HG02870 (cell line): ENCODE measurements around the gene KIF13A.
"Not testable (repeated sequence)": the region's sequence is repeated elsewhere in the genome, so short reads cannot be mapped to it uniquely, and the experiment has no call there.

Experiments
- ATAC-seq: cut with Tn5 transposase; IDR thresholded peaks from one replicate; pipeline ENCODE4 v1.9.1; 2021; ENCODE audit warnings: mild to moderate bottlenecking, moderate library complexity; ENCODE audit not compliant: unreplicated experiment

The KIF13A gene

DNA sequence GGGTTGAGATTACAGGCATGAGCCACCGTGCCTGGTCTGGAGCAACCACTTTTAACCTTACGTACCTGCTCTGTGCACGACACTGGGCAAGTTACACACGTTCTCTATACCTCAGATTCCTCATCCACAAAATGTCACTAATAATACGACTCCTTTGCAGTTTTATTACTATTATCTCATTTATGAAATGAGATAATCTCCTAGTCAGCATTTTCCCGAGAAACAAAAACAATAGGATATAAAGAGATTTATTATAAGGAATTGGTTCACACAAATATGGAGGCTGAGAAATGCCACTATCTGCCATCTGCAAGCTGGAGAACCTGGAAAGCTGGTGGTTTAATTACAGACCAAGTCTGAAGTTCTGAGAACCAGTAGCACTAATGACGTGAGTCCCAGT, 12.0 kb upstream of the KIF13A start:
- no peak for ATAC-seq

DNA sequence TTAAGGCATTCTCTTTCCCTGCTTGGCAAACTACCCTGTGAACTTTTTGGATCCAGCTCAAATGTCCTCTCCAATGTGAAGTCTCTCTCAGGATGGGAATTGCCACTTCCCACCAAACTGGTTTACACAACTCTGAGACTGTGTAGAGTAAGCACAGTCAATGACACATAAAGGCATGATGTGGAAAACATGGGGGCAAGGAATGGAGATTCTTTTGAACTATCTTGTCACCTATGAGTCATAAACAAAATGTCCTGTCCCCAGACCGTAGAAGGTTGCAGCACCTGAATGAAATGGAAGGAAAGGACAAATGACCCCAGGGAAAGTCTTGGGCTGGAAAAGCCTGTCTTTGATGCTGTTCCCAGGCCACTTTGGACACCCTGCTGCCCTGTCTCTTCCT, 11.0 kb upstream of the KIF13A start:
- ATAC-seq: no peak

DNA sequence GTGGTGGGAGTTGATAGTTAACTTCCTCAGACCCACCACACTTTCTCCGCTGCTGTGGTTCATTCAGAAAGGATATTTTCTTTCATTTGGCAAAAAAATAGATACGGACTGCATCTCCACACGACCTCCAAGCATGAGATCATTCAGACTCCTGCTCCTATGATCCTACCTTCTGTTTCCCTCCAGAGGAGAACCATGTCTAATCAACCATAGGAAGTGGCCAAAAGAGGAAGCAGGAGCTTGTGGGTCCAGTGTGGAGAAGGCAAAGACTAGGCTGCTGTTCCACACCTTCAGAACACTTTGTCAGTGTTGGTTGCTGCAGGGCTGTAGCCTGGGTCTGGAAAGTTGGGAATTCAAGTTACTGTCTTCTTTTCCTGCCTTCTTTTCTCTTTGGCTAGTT, 10.6 kb upstream of the KIF13A start:
- ATAC-seq: no peak

DNA sequence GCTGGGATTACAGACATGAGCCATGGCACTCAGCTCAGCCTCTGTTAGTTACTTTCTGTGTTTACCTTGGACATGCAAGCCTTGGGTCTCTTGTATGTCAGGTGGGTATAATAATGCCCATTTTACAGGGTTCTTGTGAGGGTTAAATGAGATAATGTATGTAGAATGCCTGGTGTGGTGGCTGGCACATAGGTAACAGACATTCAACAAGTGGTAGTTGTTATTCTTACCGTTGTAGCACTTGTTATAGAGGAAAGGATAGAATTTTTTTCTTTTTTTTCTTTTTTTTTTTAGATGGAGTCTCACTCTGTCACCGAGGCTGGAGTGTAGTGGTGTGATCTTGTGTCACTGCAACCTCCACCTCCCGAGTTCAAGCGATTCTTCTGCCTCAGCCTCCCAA, 8.0 kb upstream of the KIF13A start:
- ATAC-seq: no peak

DNA sequence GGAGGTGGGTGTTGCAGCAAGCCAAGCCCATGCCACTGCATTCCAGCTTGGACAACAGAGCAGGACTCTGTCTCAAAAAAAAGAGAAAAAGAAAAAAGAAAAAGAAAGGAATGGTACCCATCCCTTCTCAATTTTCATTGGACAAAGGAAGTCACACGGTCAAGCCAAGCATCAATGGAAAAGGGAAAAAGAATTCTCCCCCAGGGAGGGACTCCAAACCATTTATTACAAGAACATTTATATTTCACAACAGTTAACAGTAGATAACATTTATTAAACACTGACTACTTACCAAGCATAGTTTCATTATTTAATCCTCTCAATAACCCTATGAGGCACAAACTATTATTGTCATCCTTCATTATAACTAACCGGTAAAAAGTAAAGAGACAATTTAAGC, 6.6 kb upstream of the KIF13A start:
- no peak for ATAC-seq

DNA sequence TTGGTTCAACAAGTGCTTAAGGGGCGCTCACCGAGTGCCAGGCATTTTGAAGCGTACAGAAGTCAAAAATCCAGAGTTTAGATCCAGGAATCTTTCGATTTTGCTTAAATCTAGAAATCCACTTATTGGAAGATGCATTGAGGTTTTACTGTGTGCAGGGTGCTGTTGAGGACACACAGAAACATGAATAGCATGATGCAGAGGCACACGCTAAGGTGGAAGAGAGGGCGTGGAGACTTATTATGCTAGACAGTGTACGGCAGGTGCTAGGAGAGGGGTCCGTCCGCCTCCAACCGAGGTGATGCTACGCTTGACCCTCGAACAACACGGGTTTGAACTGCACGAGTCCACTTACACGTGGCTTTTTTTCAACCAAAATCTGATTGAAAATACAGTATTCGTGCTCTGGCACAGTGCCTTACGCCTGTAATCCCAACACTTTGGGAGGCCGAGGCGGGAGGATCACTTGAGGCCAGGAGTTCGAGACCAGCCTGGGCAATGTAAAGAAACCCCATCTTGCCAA, 1.0 kb upstream of the KIF13A start:
- ATAC-seq: no peak

DNA sequence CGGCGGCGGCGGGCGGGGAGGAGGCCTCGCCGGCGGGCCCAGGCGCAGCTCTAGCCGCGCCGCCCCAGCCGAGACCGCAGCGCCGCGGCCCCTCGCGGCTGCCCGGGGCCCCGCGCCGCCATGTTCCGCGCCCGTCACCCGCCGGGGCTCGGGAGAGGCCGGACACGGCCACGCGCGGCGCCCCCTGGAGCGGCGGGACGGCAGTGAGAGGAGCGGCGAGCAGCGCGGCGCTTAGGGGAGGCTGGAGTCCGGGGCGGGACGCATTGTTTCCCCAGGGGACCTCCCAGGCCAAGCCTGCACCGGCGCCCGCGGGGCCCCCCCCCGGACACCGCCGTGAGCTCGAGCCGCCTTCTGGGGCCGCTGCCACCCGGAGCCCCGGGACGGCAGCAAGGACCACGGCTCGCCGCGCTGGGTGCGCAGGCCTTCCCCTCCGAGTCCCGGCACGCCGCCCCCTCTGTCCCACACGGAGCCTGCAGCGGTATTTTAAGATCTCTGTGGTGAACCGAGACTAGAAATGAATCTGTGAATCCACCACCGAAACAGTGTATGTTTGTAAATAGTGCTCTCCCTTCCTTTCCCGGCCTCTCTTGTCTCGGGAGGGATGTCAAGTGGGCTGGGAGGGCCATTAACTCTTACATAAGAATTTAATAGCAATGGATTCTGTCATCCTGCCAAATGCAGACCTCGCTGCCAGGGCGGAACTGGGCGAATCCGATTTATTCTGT, 424 bp upstream of the KIF13A start:
- ATAC-seq: peak; percentile 89

DNA sequence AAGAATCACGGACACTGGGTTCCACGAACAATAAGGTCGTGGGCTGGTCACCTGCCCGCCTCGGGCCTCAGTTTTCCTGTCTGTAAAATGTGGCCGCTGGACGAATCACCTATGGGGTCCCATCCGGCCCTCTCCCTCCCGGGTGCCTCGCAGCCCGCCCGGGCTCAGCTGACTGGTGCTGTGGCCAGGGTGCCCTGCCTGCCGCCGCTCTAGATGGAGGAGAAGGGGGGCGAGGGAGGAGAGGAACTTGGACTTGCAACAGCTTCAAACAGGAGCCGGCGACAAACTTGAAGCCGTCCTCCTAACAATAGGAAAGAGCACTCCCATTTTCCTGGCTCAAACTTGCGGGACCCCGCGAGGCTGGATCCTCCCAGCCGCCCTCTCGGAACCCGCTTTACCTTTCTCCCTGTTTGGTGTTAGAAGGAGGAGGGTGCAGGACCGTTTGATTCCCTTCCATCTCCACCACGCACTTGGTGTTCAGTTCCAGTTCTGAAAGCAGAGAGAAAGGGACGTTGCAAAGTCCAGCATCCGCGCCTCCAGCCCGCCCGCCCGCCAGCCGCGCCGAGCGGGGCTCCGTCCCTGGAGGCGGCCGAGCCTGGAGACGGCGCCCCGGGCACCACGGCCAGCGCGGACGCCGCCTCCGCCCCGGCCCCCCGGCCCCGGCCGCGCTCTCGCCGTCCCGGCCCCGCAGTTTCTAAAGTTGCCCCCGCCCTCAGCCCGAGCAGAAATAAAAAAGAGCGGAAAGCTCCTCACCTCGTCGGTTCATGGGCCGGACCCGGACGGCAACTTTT, 584 bp downstream of the KIF13A start:
- ATAC-seq: peak; percentile 10

DNA sequence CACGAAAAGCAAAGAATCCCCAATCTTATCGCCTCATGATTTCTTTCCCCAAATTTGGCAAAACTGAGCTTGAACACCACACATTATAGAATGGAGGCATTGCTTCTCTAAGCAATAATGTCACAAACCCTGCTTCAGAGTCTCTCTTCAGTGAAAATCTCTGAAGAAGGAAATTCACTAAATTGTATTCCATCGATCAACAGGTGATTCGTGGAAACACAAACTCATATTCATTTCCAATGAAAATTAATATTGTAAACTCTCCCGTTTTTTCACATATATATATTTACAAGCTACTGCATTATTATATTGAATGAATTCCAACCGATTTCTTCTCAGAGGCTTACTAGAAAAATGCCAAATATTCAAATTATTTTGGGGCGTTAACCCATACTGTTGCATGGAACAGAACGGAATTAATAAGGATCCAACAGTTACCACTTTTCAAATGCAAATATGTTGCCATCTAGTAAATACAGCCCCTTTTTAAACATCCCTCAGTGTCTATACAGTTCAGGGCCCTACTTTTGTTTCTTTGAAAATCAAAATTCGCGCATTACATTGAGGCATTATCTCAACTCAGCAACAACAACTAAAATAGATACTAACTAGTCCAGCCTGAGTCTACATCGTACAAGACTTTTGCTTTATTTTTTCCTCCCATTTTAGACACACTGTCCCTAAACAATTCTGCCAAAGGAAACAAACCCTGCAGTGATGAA, 1.3 kb downstream of the KIF13A start:
- no peak for ATAC-seq

DNA sequence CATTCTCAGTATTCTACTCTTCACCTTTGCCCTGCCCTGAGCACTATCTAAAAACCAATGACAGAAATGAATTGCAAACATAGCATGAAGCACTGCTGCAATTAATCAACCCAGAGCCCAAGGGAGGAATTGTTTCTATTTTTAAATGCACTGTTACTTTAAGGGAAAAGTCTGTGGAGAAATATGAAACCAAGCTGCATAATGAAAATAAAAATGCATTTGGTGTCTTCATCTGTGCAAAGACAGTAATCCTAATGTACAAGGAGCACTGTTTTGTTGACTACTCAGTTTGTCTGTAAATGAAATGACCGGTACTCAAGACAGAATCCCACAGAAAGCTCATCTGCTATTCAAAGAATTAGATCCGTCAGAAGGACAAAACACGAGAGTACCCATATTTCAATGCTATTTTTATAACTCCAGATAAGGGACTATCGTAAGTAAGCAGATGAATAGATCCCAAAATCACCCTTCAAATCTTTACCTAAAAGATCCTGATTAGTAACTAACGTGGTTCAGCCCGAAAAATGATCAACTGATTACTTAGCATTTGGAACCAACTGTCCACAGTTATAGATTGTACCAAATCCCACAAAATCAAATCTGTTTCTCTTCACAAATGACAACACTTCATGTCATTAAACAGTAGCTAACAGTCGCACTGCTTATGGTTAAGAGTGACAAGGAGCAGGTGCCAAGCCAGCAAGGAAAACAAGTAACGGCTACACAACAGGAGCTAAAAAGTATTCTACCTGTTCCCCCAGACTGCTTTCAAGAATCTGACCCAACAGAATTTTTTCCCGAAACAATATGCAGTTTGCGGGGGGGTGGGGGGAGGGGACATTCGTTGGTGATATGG, 2.4 kb downstream of the KIF13A start:
- no peak for ATAC-seq

DNA sequence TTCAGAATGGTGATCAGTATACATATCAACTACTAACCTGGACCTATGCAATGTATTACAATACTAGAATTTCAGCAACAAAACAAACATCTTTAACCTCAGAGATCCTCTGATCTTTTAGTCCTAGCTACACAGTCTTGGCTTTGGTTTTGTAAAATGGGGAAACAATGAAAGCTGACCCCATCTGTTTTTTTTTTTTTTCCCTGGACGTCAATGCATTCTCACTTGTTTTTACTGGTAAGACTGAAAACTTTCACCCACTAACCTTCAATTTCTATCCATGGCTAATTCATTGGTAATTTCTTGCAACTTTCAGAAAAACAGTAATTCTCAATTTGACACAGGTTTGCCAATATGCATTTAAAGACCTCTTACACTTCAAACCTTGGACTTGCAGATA, 3.0 kb downstream of the KIF13A start:
- ATAC-seq: no peak

DNA sequence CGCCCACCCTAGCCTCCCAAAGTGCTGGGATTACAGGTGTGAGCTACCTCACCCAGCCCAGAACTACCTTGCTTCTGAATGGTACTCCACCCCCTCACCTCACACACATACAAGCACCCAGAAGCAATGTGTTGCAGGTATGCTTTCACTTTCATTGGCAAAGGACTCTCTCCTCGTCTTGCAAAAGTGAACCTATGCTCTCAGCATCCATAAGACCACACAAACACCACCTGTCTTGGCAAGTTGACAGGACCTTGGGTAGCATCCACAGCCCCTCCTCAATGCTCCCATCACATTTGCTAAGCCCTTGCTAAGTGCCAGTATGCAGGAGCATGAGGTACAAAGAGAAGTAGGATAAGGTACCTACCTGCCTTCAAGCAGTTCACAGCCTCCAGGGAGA, 3.7 kb downstream of the KIF13A start:
- ATAC-seq: no peak

DNA sequence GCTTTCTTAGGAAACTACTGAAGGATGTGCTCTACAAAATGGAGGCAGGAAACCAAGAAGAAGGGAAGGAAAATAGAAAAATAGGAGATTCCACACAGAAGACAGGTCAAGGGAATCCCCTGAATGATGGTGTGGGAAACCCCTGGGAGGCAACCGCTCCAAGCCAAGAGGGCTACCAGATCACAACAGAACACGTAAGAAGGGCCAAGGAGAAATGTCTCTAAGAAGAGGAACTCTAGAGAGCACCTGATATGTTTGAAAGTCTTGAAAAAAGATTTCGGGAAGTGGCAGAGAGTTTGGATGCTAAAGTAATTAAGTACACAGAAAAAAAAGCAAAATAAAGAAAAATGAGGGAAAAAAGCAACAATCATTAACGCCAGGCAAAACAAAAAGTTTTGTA, 7.1 kb downstream of the KIF13A start:
- ATAC-seq: no peak

DNA sequence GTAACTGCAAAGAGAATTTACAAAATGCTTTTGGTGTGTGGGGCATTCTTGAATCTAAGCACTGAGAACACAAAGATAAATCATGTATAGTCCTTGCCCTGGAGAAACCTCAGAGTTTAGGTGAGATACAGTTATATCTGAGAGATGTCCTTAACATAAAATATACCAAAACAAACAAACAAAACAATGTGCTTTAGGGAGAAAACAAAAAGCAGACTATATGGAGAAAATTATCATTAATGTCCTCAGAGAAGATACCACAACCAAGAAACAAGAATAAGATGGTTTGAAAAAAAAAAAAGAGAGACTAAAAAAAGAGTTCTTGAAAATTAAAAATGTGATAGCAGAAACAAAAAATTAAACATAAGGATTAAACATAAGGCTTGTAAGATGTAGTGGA, 8.0 kb downstream of the KIF13A start:
- ATAC-seq: no peak

DNA sequence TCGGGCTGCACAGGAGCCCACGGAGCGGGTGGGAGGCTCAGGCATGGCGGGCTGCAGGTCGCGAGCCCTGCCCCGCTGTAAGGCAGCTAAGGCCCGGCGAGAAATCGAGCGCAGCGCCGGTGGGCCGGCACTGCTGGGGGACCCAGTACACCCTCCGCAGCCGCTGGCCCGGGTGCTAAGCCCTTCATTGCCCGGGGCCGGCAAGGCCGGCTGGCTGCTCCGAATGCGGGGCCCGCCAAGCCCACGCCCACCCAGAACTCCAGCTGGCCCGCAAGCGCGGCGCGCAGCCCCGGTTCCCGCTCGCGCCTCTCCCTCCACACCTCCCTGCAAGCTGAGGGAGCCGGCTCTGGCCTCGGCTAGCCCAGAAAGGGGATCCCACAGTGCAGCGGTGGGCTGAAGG, 11.2 kb downstream of the KIF13A start:
- ATAC-seq: not testable (repeated sequence)

DNA sequence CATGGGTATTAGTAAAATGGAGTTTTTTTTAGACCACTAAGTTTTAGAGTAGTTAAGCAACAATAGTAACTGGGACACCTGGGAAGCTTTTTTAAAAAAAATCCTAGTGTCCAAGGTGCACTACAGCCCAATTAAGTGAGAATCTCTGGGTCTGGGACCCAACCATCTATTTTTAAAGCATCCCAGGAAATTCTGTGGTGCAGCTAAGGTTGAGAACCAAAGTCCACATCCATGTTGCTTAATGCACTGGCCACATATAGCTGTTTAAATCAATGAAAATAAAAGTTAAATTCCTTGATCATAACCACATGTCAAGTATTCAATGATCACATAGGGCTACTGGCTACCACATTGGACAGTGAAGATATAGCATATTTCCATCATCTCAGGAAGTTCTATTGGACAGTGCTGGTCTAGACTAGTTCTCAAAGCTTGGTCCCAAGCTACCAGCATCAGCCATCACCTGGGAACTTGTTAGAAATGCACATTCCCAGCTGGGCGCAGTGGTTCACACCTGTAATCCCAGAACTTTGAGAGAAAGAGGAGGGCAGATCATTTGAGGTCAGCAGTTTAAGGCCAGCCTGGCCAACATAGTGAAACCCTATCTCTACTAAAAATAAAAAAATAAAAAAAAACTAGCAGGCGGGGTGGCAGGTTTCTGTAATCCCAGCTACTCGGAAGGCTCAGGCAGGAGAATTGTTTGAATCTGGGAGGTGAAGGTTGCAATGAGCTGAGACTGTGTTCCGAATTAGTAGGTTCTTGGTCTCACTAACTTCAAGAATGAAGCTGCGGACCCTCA, 12.7 kb downstream of the KIF13A start:
- no peak for ATAC-seq

DNA sequence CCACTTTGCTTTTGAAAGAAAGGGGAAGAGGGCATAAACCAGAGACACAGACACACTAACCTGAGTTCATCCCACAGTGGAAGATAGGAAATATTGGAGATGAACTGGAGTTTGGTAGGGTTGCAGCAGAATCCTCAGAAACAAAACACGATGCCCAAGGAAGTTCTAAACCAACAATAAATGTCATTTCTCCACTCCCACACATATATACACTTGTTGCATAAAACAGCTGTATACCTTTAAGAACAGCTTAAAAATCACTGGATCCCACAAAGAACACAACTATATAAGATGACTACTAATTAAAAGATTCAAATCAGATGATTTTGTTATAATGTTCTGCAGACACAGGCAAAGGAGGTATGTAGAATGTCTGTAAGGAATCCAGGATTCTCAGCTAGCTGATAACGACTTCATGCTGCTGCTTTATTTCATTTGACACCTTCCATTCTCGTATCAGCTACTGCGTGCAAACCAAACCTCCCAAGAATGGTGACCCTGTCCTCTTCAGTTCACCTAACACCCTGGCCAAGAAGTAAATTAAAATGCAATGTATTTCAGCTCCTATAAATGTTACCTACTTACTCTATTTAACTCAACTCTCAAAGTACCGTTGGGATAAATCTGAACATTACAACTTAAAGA, 14.3 kb downstream of the KIF13A start:
- no peak for ATAC-seq

DNA sequence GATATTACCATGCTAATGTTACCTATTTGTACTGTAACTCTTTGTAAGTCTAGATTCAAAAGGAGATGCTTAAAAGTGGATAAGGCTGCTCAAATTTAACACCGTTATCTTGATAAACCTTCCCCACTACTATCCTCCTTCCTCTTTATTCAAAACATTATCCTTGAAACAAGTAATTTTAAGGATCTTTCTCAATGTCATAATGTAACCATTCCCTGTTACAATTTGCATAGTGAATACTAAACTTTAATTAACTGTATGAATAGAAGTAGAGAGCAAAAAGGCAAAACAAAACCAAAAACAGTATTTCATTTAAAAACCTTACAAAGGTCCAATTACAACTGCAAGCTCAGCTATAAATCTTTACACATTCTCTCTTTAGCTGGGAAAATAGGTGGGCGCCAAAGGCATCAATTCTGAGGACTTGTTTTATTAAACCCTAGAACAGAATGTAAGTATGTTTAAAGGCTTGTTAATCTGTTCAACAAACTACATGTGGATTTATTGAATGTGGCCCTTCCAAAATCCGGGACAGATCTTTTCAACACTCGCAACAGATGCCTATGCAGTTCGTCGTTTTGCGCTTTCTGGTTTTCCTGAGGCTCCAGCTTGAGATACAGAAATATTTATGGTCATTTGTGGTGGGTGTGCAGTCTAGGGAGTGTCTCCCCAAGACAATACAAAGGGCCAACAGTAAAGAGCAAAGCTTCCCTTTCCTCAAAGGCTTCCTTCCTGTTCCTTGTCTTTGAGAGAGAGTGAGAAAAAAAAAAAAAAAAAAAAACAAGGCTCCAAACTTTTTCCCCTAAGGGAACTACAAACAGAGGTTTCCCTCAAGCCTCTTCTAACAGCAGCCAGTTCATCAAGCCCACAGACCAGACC, 15.1 kb downstream of the KIF13A start:
- no peak for ATAC-seq
